ENCODE measurements around the gene NFATC2.
"Not testable (repeated sequence)": the region's sequence is repeated elsewhere in the genome, so short reads cannot be mapped to it uniquely, and the experiment has no call there.

The NFATC2 gene

DNA sequence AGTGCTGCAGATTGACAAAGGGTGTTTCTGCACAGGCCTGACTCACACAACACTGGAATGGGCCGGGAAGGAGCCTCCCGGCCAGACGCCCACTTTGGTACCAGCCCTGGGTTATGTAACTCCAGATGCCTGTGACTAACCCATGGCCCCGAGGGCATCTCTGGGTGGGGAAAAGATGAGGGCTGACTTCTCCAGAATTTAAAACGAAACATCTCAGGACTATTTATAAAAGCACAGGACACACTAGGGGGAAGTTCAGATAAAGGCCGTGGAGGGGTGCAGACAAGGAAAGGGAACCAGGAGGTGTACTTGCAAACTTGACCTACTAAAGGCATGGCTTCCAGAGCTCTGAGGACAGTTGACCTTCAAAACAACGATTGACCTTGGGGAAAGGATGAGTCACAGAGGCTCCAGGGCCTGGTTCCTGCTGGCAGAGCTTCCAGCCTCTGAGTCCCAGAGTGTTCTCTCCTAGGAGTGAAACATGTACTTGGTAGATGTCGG lies 196.9 kb downstream of the NFATC2 start:
- no peaks in the 10 kb centered on the region for H3K4me1 ChIP-seq (ENCODE audit: control insufficient read depth, low read length)
- H3K9me2 ChIP-seq (replicated peaks; ENCODE audit: control insufficient read depth, low read length), result no peaks in the 10 kb centered on the region
- peaks cover 17% of the 10 kb centered on the region; the same call in 1 of the 2 replicates for H3K27me3 ChIP-seq (ENCODE audit: control insufficient read depth, low read length)
- H3K9me3 ChIP-seq (ENCODE audit: control insufficient read depth, insufficient read depth, low read length), result peaks cover 4% of the 10 kb centered on the region; the same call in 1 of the 2 replicates
- H3K4me3 ChIP-seq (ENCODE audit: low read length), result no peak overlapping the region
- H3K36me3 ChIP-seq (ENCODE audit: control insufficient read depth, low read length), result no peaks in the 10 kb centered on the region
- H3K4me2 ChIP-seq (ENCODE audit: low read length), result no peak overlapping the region
- TF ChIP-seq EZH2phosphoT487 (IDR thresholded peaks at IDR 0.05; ENCODE audit: borderline replicate concordance, low read length), result no peak
- TF ChIP-seq, protein P1, sequence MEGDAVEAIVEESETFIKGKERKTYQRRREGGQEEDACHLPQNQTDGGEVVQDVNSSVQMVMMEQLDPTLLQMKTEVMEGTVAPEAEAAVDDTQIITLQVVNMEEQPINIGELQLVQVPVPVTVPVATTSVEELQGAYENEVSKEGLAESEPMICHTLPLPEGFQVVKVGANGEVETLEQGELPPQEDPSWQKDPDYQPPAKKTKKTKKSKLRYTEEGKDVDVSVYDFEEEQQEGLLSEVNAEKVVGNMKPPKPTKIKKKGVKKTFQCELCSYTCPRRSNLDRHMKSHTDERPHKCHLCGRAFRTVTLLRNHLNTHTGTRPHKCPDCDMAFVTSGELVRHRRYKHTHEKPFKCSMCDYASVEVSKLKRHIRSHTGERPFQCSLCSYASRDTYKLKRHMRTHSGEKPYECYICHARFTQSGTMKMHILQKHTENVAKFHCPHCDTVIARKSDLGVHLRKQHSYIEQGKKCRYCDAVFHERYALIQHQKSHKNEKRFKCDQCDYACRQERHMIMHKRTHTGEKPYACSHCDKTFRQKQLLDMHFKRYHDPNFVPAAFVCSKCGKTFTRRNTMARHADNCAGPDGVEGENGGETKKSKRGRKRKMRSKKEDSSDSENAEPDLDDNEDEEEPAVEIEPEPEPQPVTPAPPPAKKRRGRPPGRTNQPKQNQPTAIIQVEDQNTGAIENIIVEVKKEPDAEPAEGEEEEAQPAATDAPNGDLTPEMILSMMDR (IDR thresholded peaks at IDR 0.05; ENCODE audit: low read depth, low read length, poor library complexity, severe bottlenecking), result no peak
- H3F3A ChIP-seq (ENCODE audit: control insufficient read depth, insufficient read depth), result no peaks in the 10 kb centered on the region
- H4K20me1 ChIP-seq (ENCODE audit: control insufficient read depth, insufficient read depth, low read depth, low read length), result 0 out of 2 replicates have a peak, but pooled peaks cover 3% of the 10 kb centered on the region
- H3K79me2 ChIP-seq (ENCODE audit: control insufficient read depth, low read length), result no peaks in the 10 kb centered on the region
- no peak overlapping the region for H3K27ac ChIP-seq (ENCODE audit: low read depth, low read length)

DNA sequence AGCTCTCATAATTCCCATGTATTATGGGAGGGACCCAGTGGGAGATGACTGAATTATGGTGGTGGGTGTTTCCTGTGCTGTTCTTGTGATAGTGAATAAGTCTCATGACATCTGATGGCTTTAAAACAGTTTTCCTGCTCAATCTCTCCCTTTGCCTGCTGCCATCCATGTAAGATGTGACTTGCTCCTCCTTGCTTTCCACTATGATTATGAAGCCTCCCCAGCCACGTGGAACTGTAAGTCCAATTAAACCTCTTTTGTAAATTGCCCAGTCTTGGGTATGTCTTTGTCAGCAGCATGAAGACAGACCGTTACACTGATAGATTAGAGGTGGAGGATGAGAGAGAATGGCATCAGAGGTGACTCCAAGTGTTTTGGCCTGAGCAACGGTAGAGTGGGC lies 198.7 kb downstream of the NFATC2 start:
- H3K9me2 ChIP-seq (replicated peaks; ENCODE audit: control insufficient read depth, low read length); H3K27ac ChIP-seq (ENCODE audit: low read depth, low read length); H3K4me3 ChIP-seq (ENCODE audit: low read length); H3K4me1 ChIP-seq (ENCODE audit: control insufficient read depth, low read length); H3K36me3 ChIP-seq (ENCODE audit: control insufficient read depth, low read length); H3K9me3 ChIP-seq (ENCODE audit: control insufficient read depth, insufficient read depth, low read length); H3F3A ChIP-seq (ENCODE audit: control insufficient read depth, insufficient read depth); H4K20me1 ChIP-seq (ENCODE audit: control insufficient read depth, insufficient read depth, low read depth, low read length); H3K79me2 ChIP-seq (ENCODE audit: control insufficient read depth, low read length); H3K4me2 ChIP-seq (ENCODE audit: low read length): not testable (repeated sequence)
- peaks cover 22% of the 10 kb centered on the region; the same call in 1 of the 2 replicates for H3K27me3 ChIP-seq (ENCODE audit: control insufficient read depth, low read length)

DNA sequence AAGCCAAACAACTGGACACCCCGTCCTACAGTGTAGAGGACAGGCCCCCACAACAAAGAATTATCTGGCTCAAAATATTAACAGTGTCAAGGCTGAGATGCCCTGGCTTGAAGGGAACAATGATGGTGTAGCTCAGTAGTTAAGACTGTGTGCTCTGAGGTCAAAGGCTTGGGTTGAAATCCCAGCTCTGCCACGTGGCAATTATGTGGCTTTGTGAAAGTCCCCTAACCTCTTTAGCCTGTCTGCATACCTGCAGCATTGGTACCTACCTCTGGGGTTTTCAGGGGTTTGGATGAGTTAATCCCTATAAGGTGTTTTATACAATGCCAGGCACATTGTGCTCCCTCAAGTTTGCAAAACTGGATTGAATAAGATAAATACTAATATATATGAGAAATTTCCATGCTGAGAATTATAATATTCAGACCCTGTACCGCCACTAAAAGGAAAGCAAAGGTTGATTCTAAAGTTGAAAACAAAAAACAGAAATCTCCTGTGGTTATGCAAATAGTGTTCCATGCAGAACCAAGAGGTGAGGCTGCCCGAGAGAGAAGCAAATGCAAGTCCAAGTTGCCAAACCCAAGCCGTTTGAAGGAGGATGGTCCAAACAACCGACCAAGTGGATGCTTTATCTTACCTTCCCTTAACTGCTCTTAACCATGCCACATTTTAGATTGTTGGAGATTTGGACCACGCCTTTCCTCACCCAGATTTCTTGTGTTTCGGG lies 199.8 kb downstream of the NFATC2 start:
- Histone ChIP-seq H3K4me2 (ENCODE audit: low read length) (no peak overlapping the region), H3K9me3 (ENCODE audit: control insufficient read depth, insufficient read depth, low read length) (peaks cover 4% of the 10 kb centered on the region; the same call in 1 of the 2 replicates), H3K79me2 (ENCODE audit: control insufficient read depth, low read length) (no peaks in the 10 kb centered on the region), H4K20me1 (ENCODE audit: control insufficient read depth, insufficient read depth, low read depth, low read length) (0 out of 2 replicates have a peak, but pooled peaks cover 3% of the 10 kb centered on the region), H3K27ac (ENCODE audit: low read depth, low read length) (no peak overlapping the region), H3K4me3 (ENCODE audit: low read length) (no peak overlapping the region), H3K27me3 (ENCODE audit: control insufficient read depth, low read length) (peaks cover 20% of the 10 kb centered on the region; the same call in 1 of the 2 replicates), H3K4me1 (ENCODE audit: control insufficient read depth, low read length) (no peaks in the 10 kb centered on the region), H3K9me2 (replicated peaks; ENCODE audit: control insufficient read depth, low read length) (no peaks in the 10 kb centered on the region), H3K36me3 (ENCODE audit: control insufficient read depth, low read length) (no peaks in the 10 kb centered on the region), H3F3A (ENCODE audit: control insufficient read depth, insufficient read depth) (no peaks in the 10 kb centered on the region)
- TF ChIP-seq EZH2phosphoT487 (IDR thresholded peaks at IDR 0.05; ENCODE audit: borderline replicate concordance, low read length), result no peak

DNA sequence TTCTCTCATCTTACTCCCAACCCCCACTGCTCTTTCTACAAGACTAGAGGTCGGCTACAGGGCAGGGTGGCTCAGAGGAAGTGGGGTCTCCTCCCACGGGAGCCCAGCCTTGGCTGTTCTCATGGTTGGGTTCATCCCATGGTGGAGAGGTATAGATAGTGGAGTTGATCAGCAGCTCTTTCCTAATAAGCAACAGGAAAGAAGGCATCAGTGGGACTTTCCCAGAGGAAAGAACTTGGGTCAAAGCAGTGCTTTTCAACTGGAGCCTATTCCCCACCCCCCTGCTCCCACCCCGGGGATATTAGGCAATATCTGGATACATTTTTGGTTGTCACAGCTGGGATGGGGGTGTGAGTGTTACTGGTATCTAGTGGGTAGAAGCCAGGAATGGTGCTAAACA lies 200.9 kb downstream of the NFATC2 start:
- no peaks in the 10 kb centered on the region for H3K9me2 ChIP-seq (replicated peaks; ENCODE audit: control insufficient read depth, low read length)
- peaks cover 20% of the 10 kb centered on the region; the same call in 1 of the 2 replicates for H3K27me3 ChIP-seq (ENCODE audit: control insufficient read depth, low read length)
- no peaks in the 10 kb centered on the region for H3K36me3 ChIP-seq (ENCODE audit: control insufficient read depth, low read length)
- H3F3A ChIP-seq (ENCODE audit: control insufficient read depth, insufficient read depth), result no peaks in the 10 kb centered on the region
- no peak overlapping the region for H3K4me2 ChIP-seq (ENCODE audit: low read length)
- peaks cover 4% of the 10 kb centered on the region; the same call in 1 of the 2 replicates for H3K9me3 ChIP-seq (ENCODE audit: control insufficient read depth, insufficient read depth, low read length)
- no peaks in the 10 kb centered on the region for H3K4me1 ChIP-seq (ENCODE audit: control insufficient read depth, low read length)
- TF ChIP-seq, protein P1 (IDR thresholded peaks at IDR 0.05; ENCODE audit: low read depth, low read length, poor library complexity, severe bottlenecking), result no peak
- no peak for TF ChIP-seq EZH2phosphoT487 (IDR thresholded peaks at IDR 0.05; ENCODE audit: borderline replicate concordance, low read length)
- H3K27ac ChIP-seq (ENCODE audit: low read depth, low read length), result no peak overlapping the region
- no peak overlapping the region for H3K4me3 ChIP-seq (ENCODE audit: low read length)
- H3K79me2 ChIP-seq (ENCODE audit: control insufficient read depth, low read length), result no peaks in the 10 kb centered on the region
- H4K20me1 ChIP-seq (ENCODE audit: control insufficient read depth, insufficient read depth, low read depth, low read length), result 0 out of 2 replicates have a peak, but pooled peaks cover 3% of the 10 kb centered on the region

All from DOHH2 (cell line).